GM19438 (cell line): ENCODE data around the gene CACNG4.

Experiments used
- ATAC-seq: cut with Tn5 transposase; IDR thresholded peaks from one replicate; pipeline ENCODE4 v1.9.1; 2021; ENCODE audit warnings: low read depth; ENCODE audit not compliant: unreplicated experiment

CACNG4 gene

GRCh38 chr17:67013891-67014290 lies 49.4 kb downstream of the CACNG4 start:
- ATAC-seq = no peak

GRCh38 chr17:67015001-67015400 lies 50.5 kb downstream of the CACNG4 start:
- no peak for ATAC-seq

DNA sequence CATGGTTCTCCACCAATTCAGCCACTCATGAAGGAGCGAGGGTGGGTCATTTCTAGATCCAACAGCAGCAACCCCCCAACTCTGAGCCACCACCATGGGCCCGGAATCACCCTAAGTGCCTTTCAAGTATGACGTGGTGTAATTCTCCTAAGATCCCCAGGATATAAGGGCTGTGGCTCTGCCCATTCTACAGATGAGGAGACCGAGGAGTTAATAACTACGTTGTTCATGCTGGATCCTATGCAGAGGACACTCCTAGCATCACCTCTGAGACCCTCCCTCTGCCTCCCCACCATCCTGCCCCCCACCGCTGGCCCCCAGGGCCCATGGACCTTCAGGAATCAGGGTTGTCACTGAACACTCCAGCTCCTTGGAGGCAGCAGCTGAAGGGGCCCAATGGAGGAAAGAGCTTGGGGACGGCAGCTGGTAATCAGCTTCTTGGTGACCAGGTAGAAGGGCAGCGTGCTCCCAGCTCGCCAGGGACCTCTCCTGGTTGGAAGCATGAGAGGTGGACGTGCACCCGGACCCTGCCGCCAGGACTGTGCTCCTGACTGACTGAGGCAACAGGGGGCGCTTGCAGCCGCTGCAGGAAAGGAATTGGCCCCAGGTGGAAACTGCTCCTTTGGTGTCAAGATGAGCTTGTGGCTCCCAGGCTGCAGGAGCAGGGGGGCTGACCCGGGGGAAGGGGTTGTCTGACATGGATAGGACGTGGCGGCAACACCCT lies 51.7 kb downstream of the CACNG4 start:
- no peak for ATAC-seq

GRCh38 chr17:67017910-67018309 lies 53.4 kb downstream of the CACNG4 start:
- ATAC-seq = no peak

DNA sequence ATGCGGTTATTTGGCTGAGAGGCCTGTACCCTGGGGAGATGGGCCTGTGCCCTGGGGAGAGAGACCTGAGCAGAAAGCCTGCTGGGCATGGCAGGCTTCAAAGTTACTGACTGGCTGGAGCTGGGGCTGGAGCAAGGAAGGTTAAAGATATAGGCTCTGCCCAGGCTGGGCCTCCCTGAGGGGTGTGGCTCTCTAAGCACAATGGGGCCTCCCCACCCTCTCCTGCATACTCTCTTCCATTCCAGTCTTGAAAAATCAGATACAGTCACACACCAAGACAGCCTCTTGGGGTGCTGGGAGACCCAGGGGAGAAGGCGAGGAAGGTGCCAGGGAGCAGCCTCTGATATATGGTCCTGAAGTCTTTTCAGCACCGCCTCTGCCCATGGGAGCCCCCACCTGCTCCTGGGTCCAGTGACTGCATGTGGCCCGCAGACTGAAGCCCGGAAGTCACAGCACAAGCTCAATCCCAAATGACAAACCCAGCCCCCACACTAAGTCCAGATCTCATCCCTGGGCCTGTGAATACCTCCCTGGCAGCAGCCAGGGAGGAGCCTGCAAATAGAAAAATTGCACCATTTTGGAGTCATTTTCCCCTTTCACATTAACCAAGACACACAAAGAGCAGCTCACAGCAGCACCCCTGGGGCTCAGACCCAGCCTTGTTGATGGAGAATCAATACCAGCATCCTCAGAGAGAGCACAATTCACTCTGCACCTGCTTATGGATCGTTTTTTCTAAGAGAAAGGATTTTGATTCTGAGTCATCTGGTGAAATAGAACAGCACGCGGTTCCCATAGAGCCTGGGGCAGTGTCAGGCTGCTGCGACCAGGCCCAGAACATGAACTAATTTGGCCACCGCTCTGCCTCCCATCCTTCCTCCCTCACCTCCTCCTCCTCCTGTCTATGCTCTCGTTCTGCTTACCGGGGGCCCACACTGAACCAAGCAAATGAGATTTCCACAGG lies 54.2 kb downstream of the CACNG4 start:
- ATAC-seq = no peak

GRCh38 chr17:67019809-67020208 lies 55.3 kb downstream of the CACNG4 start:
- no peak for ATAC-seq

- no peak for ATAC-seq
These were observed 55.8 kb downstream of the CACNG4 start for GRCh38 chr17:67020293-67020766.

DNA sequence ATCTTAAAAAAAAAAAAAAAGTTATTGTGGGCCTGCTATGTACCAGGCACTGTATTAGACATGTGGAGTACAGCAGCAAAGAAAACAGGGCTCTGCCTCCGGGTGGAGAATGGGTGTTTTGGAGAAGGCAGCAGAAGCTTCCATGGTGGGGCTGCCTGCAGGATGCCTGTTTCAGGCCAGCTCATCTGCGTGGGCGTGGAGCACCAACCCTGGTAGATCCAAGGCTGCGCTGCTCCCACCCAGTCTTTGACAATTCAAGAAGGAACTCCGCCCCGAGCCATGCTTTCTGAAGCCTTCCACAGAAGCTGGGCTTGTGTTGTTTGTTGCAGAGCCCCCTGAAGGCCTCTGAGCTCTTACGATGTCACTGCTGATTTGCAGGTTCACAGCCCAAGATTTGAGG lies 56.7 kb downstream of the CACNG4 start:
- ATAC-seq = no peak

GRCh38 chr17:67021743-67022450 lies 57.4 kb downstream of the CACNG4 start:
- no peak for ATAC-seq

- ATAC-seq = no peak
These were observed 57.9 kb downstream of the CACNG4 start for GRCh38 chr17:67022451-67022810.

- ATAC-seq = no peak
These were observed 60.2 kb downstream of the CACNG4 start for GRCh38 chr17:67024736-67025135.

DNA sequence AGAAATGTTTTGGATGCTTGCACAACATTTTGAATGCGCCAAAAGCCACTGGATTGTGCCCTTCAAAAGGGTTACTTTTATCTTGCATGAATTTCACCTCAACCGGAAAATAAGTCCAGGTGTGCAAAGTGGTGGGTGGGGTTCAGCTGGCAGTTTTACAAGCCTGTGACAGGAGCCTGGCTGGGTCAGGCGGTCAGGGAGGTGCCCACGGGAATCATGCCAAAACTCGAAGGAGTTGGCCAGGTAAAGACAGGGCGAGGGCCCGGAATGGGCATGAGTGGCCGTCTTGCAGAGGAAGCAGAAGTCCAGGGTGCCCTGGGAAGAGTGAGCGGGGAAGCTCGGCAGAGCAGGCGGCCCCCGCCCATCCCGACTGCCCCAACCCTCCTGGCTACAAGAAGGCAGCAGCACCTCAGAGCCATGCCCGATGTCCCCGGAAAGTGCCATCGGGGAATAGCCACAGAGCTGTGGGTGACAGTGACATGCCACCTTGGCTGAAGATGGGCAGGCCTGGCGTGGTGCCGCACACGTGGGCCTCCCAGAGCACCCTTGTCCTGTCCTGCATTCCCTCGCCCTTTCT lies 60.8 kb downstream of the CACNG4 start:
- no peak for ATAC-seq

DNA sequence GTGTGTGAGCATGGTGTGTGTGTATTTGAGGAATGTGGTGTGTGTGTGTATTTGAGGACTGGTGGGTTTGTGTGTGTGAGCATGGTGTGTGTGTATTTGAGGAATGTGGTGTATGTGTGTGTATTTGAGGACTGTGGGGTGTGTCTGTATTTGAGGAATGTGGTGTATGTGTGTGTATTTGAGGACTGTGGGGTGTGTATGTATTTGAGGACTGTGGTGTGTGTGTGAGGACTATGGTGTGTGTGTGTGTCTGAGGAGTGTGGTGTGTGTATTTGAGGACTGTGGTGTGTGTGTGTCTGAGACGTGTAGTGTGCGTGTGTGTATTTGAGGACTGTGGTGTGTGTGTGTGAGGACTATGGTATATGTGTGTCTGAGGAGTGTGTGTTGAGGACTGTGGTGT lies 61.8 kb downstream of the CACNG4 start:
- ATAC-seq = no peak

DNA sequence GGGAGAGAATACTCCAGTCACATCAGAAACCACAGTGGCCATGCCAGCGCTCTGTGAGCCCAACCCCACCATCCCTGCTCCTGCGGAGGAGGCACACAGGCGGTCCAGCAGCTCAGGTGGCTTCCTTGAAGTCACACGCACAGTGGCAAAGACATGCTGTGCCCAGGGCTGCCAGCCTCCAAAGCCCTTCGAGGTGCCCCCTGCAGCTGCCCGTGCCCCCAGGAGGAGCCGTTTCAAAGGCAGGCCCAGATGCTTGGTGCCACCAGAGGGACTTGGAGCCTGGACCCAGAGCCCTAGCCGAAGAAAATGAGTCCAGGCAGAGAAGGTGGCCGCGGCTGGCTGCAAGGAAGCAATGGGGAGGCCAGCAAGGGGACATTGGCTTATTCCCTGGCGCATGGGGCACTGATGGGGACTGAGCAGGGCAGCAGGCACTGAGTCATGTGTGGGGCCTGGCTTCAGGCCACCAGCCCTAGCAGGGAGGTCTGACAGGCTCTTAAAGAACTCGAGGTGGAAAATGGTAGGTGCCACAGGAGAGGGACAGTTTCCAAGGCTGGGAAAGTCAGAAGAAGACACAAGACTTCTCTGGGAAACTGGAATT lies 62.6 kb downstream of the CACNG4 start:
- ATAC-seq = no peak

DNA sequence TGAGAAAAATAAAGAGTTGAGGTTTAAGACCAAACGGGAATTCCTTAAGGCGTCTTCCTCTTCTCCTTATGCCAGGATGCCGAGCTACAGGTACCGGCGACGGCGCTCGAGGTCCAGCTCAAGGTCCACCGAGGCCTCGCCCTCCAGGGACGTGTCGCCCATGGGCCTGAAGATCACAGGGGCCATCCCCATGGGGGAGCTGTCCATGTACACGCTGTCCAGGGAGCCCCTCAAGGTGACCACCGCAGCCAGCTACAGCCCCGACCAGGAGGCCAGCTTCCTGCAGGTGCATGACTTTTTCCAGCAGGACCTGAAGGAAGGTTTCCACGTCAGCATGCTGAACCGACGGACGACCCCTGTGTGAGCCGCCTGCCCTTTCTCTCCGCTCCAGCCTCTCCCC lies 66.1 kb downstream of the CACNG4 start:
- ATAC-seq = no peak

GRCh38 chr17:67032382-67032781 lies 67.9 kb downstream of the CACNG4 start:
- no peak for ATAC-seq

GRCh38 chr17:67032985-67033384 lies 68.5 kb downstream of the CACNG4 start:
- ATAC-seq = no peak

DNA sequence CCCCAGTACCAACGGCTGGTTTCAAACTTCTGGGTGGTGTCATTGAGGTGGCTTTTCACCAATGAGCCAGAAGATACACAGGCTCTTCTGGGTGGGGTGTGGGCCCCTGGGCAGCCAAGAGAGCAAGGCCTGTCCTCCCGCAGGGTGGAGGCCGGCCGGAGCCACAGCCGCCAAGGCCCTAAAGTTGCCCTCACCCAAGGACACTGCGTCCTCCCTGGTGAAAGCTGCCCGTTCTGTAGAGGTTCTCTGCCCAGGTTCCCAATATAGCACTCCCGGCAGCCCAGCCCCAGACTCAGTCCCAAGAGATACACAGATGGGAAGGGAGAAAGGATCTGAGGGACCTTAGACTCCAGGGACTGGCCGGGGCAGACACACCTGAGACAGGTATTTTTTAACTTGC lies 69.1 kb downstream of the CACNG4 start:
- no peak for ATAC-seq

DNA sequence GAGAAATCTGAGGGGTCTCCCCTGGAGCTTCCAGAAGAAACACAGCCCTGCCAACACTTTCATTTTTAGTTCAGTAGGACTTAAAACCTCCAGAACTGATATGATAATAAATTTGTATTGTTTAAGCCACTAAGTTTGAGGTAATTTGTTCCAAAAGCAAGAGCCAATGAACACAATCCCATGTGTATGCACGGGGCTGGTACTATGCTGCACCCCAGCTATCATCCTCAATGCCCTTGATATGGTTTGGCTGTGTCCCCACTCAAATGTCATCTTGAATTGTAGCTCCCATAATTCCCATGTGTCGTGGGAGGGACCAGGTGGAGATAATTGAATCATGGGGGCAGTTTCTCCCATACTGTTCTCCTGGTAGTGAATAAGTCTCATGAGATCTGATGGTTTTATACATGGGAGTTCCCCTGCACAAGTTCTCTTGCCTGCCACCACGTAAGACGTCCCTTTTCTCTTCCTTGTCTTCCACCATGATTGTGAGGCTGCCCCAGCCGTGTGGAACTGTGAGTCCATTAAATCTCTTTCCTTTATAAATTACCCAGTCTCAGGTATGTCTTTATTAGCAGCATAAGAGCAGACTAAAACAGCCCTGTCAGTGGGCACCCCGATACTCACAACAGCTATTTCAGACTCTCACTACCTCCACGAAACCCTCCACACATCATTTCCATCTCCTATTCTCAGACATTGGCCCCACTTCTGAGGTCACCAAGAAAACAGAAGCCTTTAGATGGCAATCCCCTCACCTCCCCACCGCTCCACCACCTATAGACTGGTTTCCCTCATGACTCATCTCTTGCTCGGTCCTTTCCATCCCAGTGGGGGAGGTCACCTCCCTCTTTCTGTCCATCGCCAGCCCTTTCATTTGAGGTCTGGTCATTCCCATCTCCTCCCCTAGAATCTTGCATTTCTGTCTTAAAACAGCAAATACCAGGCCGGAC lies 70.9 kb downstream of the CACNG4 start:
- no peak for ATAC-seq
